HG02840 (cell line): ENCODE results near the gene CMIP.
"Not testable (repeated sequence)": the region's sequence is repeated elsewhere in the genome, so short reads cannot be mapped to it uniquely, and the experiment has no call there.

ENCODE experiments used
- ATAC-seq: cut with Tn5 transposase; IDR thresholded peaks from one replicate; pipeline ENCODE4 v1.9.1; 2021; ENCODE audit warnings: mild to moderate bottlenecking, moderate library complexity, moderate number of reproducible peaks; ENCODE audit not compliant: unreplicated experiment, low FRiP score

Gene CMIP

GRCh38 chr16:81513204-81514040 lies 68.8 kb downstream of the CMIP start:
- ATAC-seq, result no peak

GRCh38 chr16:81514041-81514559 lies 69.5 kb downstream of the CMIP start:
- ATAC-seq, result peak; percentile 70

GRCh38 chr16:81514568-81515258 lies 70.1 kb downstream of the CMIP start:
- no peak for ATAC-seq

- ATAC-seq, result no peak
Observed at GRCh38 chr16:81515281-81515680, 70.7 kb downstream of the CMIP start.

- ATAC-seq, result no peak
Observed at GRCh38 chr16:81515721-81516120, 71.1 kb downstream of the CMIP start.

- no peak for ATAC-seq
Observed at GRCh38 chr16:81516478-81517149, 72.0 kb downstream of the CMIP start.

GRCh38 chr16:81517150-81517499 lies 72.5 kb downstream of the CMIP start:
- no peak for ATAC-seq

GRCh38 chr16:81517629-81518438 lies 73.2 kb downstream of the CMIP start:
- no peak for ATAC-seq

- no peak for ATAC-seq
Observed at GRCh38 chr16:81518439-81518757, 73.8 kb downstream of the CMIP start.

GRCh38 chr16:81519301-81520150 lies 74.9 kb downstream of the CMIP start:
- ATAC-seq, result no peak

GRCh38 chr16:81520151-81520470 lies 75.5 kb downstream of the CMIP start:
- no peak for ATAC-seq

GRCh38 chr16:81520560-81521135 lies 76.0 kb downstream of the CMIP start:
- no peak for ATAC-seq

- no peak for ATAC-seq
Observed at GRCh38 chr16:81521141-81521626, 76.6 kb downstream of the CMIP start.

GRCh38 chr16:81522108-81522701 lies 77.6 kb downstream of the CMIP start:
- ATAC-seq, result no peak

GRCh38 chr16:81522851-81523250 lies 78.2 kb downstream of the CMIP start:
- not testable (repeated sequence) for ATAC-seq

- ATAC-seq, result no peak
Observed at GRCh38 chr16:81523387-81524115, 78.9 kb downstream of the CMIP start.

GRCh38 chr16:81524382-81524781 lies 79.8 kb downstream of the CMIP start:
- no peak for ATAC-seq

- not testable (repeated sequence) for ATAC-seq
Observed at GRCh38 chr16:81524885-81525284, 80.3 kb downstream of the CMIP start.
